K562 (cell line): ENCODE measurements around the gene HOXA4. TPM values are rescaled to one million over a fixed set of nuclear protein-coding genes. Genes with fewer than 3 reads are reported as not detected.

Experiments
- ATAC-seq: fragments of 200-7000 bp; cut with Tn5 transposase; 3 replicates; pipeline ENCODE4 v1.9.1; 2020; ENCODE audit warnings: moderate library complexity
- BruUV-seq: library from RNA; stranded (reverse); fragments of 400-500 nt; replicated peaks from 2 replicates; lab custom pipeline; 2021; lab: Mats Ljungman, UMichigan
- CTCF ChIA-PET: fragments of 300-600 bp; formaldehyde crosslinking; extraction: SDS; loops from one replicate; lab custom pipeline; 2021; ENCODE audit warnings: low intra/inter-chr PET ratio; lab: Yijun Ruan, JAX
- POLR2A ChIA-PET: fragments of 300-600, 350-650 bp; sonication (Branson Sonifier 250); formaldehyde crosslinking; extraction: SDS; loops from one replicate; lab custom pipeline; 2021; ENCODE audit warnings: antibody characterized with exemption, inconsistent platforms; lab: Yijun Ruan, JAX
- DNase-seq, 4 experiments: peaks; one replicate each; pipeline versions ENCODE4 v3.0.0 to v3.0.0-alpha.2; 2011 to 2018; ENCODE audit warnings: low spot score in 3 of 4, mixed read lengths in 3 of 4; ENCODE audit errors: extremely low read depth in 1 of 4
- FAIRE-seq: peaks from 2 replicates; lab custom pipeline; 2011; peaks lifted over from hg19 to GRCh38; lab: Jason Lieb, UNC
- H2AFZ ChIP-seq: 2 replicates; pipeline ENCODE4 v1.6.0; 2011; ENCODE audit warnings: low read depth, low read length, control low read depth, inconsistent platforms
- H3K27ac ChIP-seq: fragments of 200-600 bp; 3 replicates; pipeline ENCODE4 v1.8.0; 2011; ENCODE audit warnings: low read depth, mild to moderate bottlenecking, control low read depth, inconsistent platforms, low read length, moderate library complexity, mixed read lengths; ENCODE audit errors: extremely low read depth
- H3K27me3 ChIP-seq, 2 experiments: fragments of 300-600 bp in 1 of 2; 2 replicates in 1 of 2; 3 replicates in 1 of 2; pipeline versions ENCODE4 v1.6.0 to v1.8.0; 2011; ENCODE audit warnings: inconsistent platforms in 2 of 2, low read length in 2 of 2, mild to moderate bottlenecking in 1 of 2, mixed read lengths in 1 of 2, moderate library complexity in 1 of 2; ENCODE audit not compliant: control insufficient read depth in 2 of 2, insufficient read depth in 2 of 2
- H3K36me3 ChIP-seq: fragments of 300-600 bp; 3 replicates; pipeline ENCODE4 v1.8.0; 2011; ENCODE audit warnings: mild to moderate bottlenecking, low read length, inconsistent platforms; ENCODE audit not compliant: control insufficient read depth, insufficient read depth
- H3K4me1 ChIP-seq, 2 experiments: fragments of 200-600 bp in 1 of 2; replicated peaks in 1 of 2; 2 replicates in 1 of 2; 3 replicates in 1 of 2; pipeline versions ENCODE4 v1.5.1 to v1.8.0; 2011; ENCODE audit warnings: inconsistent platforms in 2 of 2, low read length in 2 of 2, mild to moderate bottlenecking in 1 of 2, mixed read lengths in 1 of 2, moderate library complexity in 1 of 2; ENCODE audit not compliant: control insufficient read depth in 2 of 2, insufficient read depth in 2 of 2
- H3K4me2 ChIP-seq: 2 replicates; pipeline ENCODE4 v1.6.1; 2011; ENCODE audit warnings: low read length, control low read depth, inconsistent platforms, mixed read lengths; ENCODE audit not compliant: insufficient read depth
- H3K4me3 ChIP-seq: fragments of 200-600 bp; sonication (generic), shearing (Covaris generic); 2 replicates; pipeline ENCODE4 v1.5.1; 2016; ENCODE audit warnings: control low read depth, inconsistent platforms
- H3K79me2 ChIP-seq: fragments of 200-600 bp; 3 replicates; pipeline ENCODE4 v1.8.0; 2011; ENCODE audit warnings: low read length, inconsistent platforms; ENCODE audit not compliant: control insufficient read depth, insufficient read depth
- H3K9ac ChIP-seq, 2 experiments: 2 replicates each; pipeline versions ENCODE4 v1.6.0 to v1.6.1; 2011; ENCODE audit warnings: low read depth in 2 of 2, low read length in 2 of 2, control low read depth in 1 of 2, inconsistent platforms in 1 of 2, mild to moderate bottlenecking in 1 of 2, mixed read lengths in 1 of 2; ENCODE audit not compliant: insufficient read depth in 1 of 2
- H3K9me1 ChIP-seq: one replicate; pipeline ENCODE4 v1.6.0; 2011; ENCODE audit warnings: inconsistent platforms, mild to moderate bottlenecking, low read length, moderate library complexity; ENCODE audit not compliant: control insufficient read depth, insufficient read depth
- H3K9me3 ChIP-seq: replicated peaks from 2 replicates; pipeline ENCODE4 v1.5.1; 2011; ENCODE audit warnings: low read depth, low read length, inconsistent platforms; ENCODE audit not compliant: control insufficient read depth, insufficient read depth
- H4K20me1 ChIP-seq: replicated peaks from 2 replicates; pipeline ENCODE4 v1.6.1; 2011; ENCODE audit warnings: low read length, inconsistent platforms, mixed read lengths; ENCODE audit not compliant: control insufficient read depth, insufficient read depth
- ATF7 ChIP-seq: fragments of 450-650 bp; IDR thresholded peaks from 2 replicates; pipeline ENCODE4 v1.7.1; 2014; ENCODE audit warnings: mild to moderate bottlenecking, moderate library complexity
- ZBTB26 ChIP-seq: fragments of 450-650 bp; formaldehyde crosslinking; IDR thresholded peaks from 2 replicates; pipeline ENCODE4 v1.4.0; 2022; ENCODE audit warnings: missing genetic modification characterization
- WGBS: fragments of 100-300 bp; shearing (Covaris generic); methylation state at CpG from one replicate; pipeline ENCODE4 v1.1.6; 2016; ENCODE audit warnings: low coverage, mixed read lengths; ENCODE audit not compliant: insufficient coverage; ENCODE audit errors: missing lambda C conversion rate; 5-methylcytosine and 5-hydroxymethylcytosine counted together
- in situ Hi-C: fragments of 300-500 bp; cut with MboI; formaldehyde crosslinking; loops from 4 replicates; pipeline ENCODE4 v1.15.0; 2018; ENCODE audit warnings: inconsistent platforms, mixed read lengths
- intact Hi-C: fragments of 100-400 bp; cut with micrococcal nuclease; formaldehyde crosslinking; loops from 2 replicates; pipeline ENCODE4 v1.14.2; 2022
- polyA plus RNA-seq, 8 experiments: library from polyadenylated mRNA; depleted of rRNA in 4 of 8; stranded (reverse) in 5 of 8; unstranded in 3 of 8; fragments of >200 nt; fragmentation: Nextera tagmentation in 2 of 8; fragmentation: Illumina TruSeq in 1 of 8; extraction: Ambion mirVana in 2 of 8; extraction: Trizol in 1 of 8; gene quantifications; 2 replicates each; pipeline versions ENCODE4 v1.2.1 to v1.2.3, GENCODE V29; 2011 to 2014; ENCODE audit warnings: inconsistent platforms in 1 of 8, missing spikeins in 1 of 8
- total RNA-seq, 7 experiments: library from RNA; depleted of rRNA in 6 of 7; stranded (reverse); fragments of >200 nt in 6 of 7; fragmentation: Illumina TruSeq in 2 of 7; extraction: Trizol in 2 of 7; gene quantifications; 2 replicates each; pipeline versions ENCODE4 v1.2.1 to v1.2.3, GENCODE V29; 2011 to 2021; ENCODE audit warnings: low replicate concordance in 1 of 7

Gene HOXA4
- total and polyA plus RNA-seq, 9 of the 15 experiments (the other 6 are each of a cell fraction or from before 2014, with no cell fraction given) = not detected

- Histone ChIP-seq H3K27me3 (peaks cover 32 to 87% of the 10 kb centered on the region in 2 experiments), H3K9me3 (no peaks in the 10 kb centered on the region), H3K79me2 (no peaks in the 10 kb centered on the region), H4K20me1 (no peaks in the 10 kb centered on the region)
- WGBS = 0% methylated on average over 11 of the region's 11 CpGs
- ATAC-seq = no peak
- in situ Hi-C loops = loop anchor here (10.0 kb wide), 1 partner anchor 291 kb away; no protein-coding TSS in a partner anchor
- TF ChIP-seq ZBTB26 (CRISPR knock-in tag) (no peak), ATF7 (no peak)
- TF ChIP-seq, all 486 proteins: peak for 0
- Histone ChIP-seq H3K4me3 (no peak overlapping the region), H3K36me3 (no peaks in the 10 kb centered on the region), H3K27ac (no peak overlapping the region), H2AFZ (no peak overlapping the region), H3K4me2 (no peak overlapping the region), H3K4me1 (peaks cover 0 to 22% of the 10 kb centered on the region in 2 experiments; a peak in 2 of 5 replicates), H3K9ac (no peak overlapping the region), H3K9me1 (no peaks in the 10 kb centered on the region)
- ChIA-PET POLR2A (no interaction called here), CTCF (no interaction called here)
- DNase-seq (no peak), FAIRE-seq (no peak)
- intact Hi-C loops = no loop called here
- no TSS peak for BruUV-seq
Measured at GRCh38 chr7:27145914-27146412, 15.4 kb upstream of the HOXA4 start.
